SK-N-SH (cell line): ENCODE data around the gene AQP5. TPM values are rescaled to one million over a fixed set of nuclear protein-coding genes. Genes with fewer than 3 reads are reported as not detected.

Experiments used
- CTCF ChIA-PET: fragments of 300-600, 350-600 bp; formaldehyde crosslinking; extraction: SDS; loops from one replicate; lab custom pipeline; 2021; lab: Yijun Ruan, JAX
- POLR2A ChIA-PET: fragments of 350-600 bp; sonication (Branson Sonifier 250); formaldehyde crosslinking; extraction: SDS; loops from one replicate; lab custom pipeline; 2020; ENCODE audit warnings: antibody characterized with exemption, inconsistent platforms; lab: Yijun Ruan, JAX
- DNase-seq: peaks from one replicate; pipeline ENCODE4 v3.0.0; 2012
- H2AFZ ChIP-seq: fragments of 200-600 bp; sonication (generic); 2 replicates; pipeline ENCODE4 v1.8.1; 2016; ENCODE audit warnings: antibody characterized with exemption, mild to moderate bottlenecking, low read depth
- H3F3A ChIP-seq: fragments of 200-600 bp; sonication (generic); replicated peaks from 2 replicates; pipeline ENCODE3; 2016; ENCODE audit warnings: antibody characterized with exemption, mild to moderate bottlenecking; ENCODE audit not compliant: insufficient read depth
- H3K27ac ChIP-seq, 2 experiments: fragments of 200-500 bp in 1 of 2; fragments of 200-600 bp in 1 of 2; sonication (Bioruptor generic) in 1 of 2; sonication (generic), shearing (Covaris generic) in 1 of 2; 2 replicates each; pipeline versions ENCODE4 v1.5.1 to v1.6.1; 2014 to 2016; ENCODE audit warnings: low read depth in 2 of 2, inconsistent platforms in 1 of 2, low read length in 1 of 2, mild to moderate bottlenecking in 1 of 2, mixed read lengths in 1 of 2
- H3K27me3 ChIP-seq: fragments of 200-600 bp; sonication (generic), shearing (Covaris generic); 2 replicates; pipeline ENCODE4 v1.6.1; 2016; ENCODE audit warnings: mixed run types; ENCODE audit not compliant: insufficient read depth
- H3K36me3 ChIP-seq, 2 experiments: fragments of 200-500 bp in 1 of 2; fragments of 200-600 bp in 1 of 2; sonication (Bioruptor generic) in 1 of 2; sonication (generic) in 1 of 2; replicated peaks in 1 of 2; 2 replicates each; pipeline versions ENCODE3 to v1.5.1; 2014 to 2016; ENCODE audit warnings: low read length in 1 of 2, mild to moderate bottlenecking in 1 of 2; ENCODE audit not compliant: insufficient read depth in 2 of 2, control insufficient read depth in 1 of 2
- H3K4me1 ChIP-seq, 2 experiments: fragments of 200-500 bp in 1 of 2; fragments of 200-600 bp in 1 of 2; sonication (Bioruptor generic) in 1 of 2; sonication (generic), shearing (Covaris generic) in 1 of 2; 2 replicates each; pipeline versions ENCODE4 v1.5.1 to v1.6.1; 2014 to 2016; ENCODE audit warnings: low read depth in 1 of 2, low read length in 1 of 2, mixed run types in 1 of 2; ENCODE audit not compliant: insufficient read depth in 2 of 2, control insufficient read depth in 1 of 2
- H3K4me2 ChIP-seq: fragments of 200-600 bp; sonication (generic), shearing (Covaris generic); 2 replicates; pipeline ENCODE4 v1.6.1; 2017; ENCODE audit warnings: mixed run types
- H3K4me3 ChIP-seq, 2 experiments: fragments of 200-500 bp in 1 of 2; fragments of 200-600 bp in 1 of 2; sonication (Bioruptor generic) in 1 of 2; sonication (generic), shearing (Covaris generic) in 1 of 2; 2 replicates each; pipeline versions ENCODE4 v1.5.1 to v1.8.1; 2014 to 2016; ENCODE audit warnings: low read depth in 2 of 2, inconsistent platforms in 1 of 2, low read length in 1 of 2, mild to moderate bottlenecking in 1 of 2, mixed read lengths in 1 of 2, moderate library complexity in 1 of 2
- H3K79me2 ChIP-seq: fragments of 200-600 bp; sonication (generic); 2 replicates; pipeline ENCODE4 v1.8.1; 2017; ENCODE audit warnings: mild to moderate bottlenecking; ENCODE audit not compliant: insufficient read depth
- H3K9ac ChIP-seq: fragments of 200-600 bp; sonication (generic); 2 replicates; pipeline ENCODE4 v1.6.1; 2017; ENCODE audit warnings: mixed run types
- H3K9me2 ChIP-seq: fragments of 200-600 bp; sonication (generic); 2 replicates; pipeline ENCODE4 v1.6.1; 2017; ENCODE audit warnings: mixed run types
- H3K9me3 ChIP-seq: fragments of 200-600 bp; sonication (generic); 2 replicates; pipeline ENCODE4 v1.6.1; 2017; ENCODE audit warnings: mixed run types, mild to moderate bottlenecking, moderate library complexity
- H4K20me1 ChIP-seq: fragments of 200-600 bp; sonication (generic); 2 replicates; pipeline ENCODE4 v1.6.1; 2017; ENCODE audit warnings: mild to moderate bottlenecking, mixed run types; ENCODE audit not compliant: insufficient read depth
- CHD2 ChIP-seq: fragments of 150-350 bp; IDR thresholded peaks from 2 replicates; pipeline ENCODE4 v1.6.1; 2018; ENCODE audit warnings: low read length; ENCODE audit not compliant: partially characterized antibody
- EP300 ChIP-seq, 2 experiments: IDR thresholded peaks; 2 replicates each; pipeline versions ENCODE4 v1.4.0 to v1.6.1; 2012; ENCODE audit warnings: borderline replicate concordance in 1 of 2, low read depth in 1 of 2, low read length in 1 of 2
- EZH2phosphoT487 ChIP-seq: fragments of 200-600 bp; sonication (generic); IDR thresholded peaks from 2 replicates; pipeline ENCODE4 v1.6.1; 2017; ENCODE audit warnings: low read depth, mixed run types, mild to moderate bottlenecking, antibody characterized with exemption, moderate library complexity, borderline replicate concordance
- FOSL2 ChIP-seq: IDR thresholded peaks from 2 replicates; pipeline ENCODE4 v1.4.0; 2012; ENCODE audit warnings: low read depth, mild to moderate bottlenecking, moderate library complexity, borderline replicate concordance
- FOXM1 ChIP-seq: IDR thresholded peaks from 2 replicates; pipeline ENCODE4 v1.4.0; 2012; ENCODE audit warnings: low read depth, mild to moderate bottlenecking
- GATA2 ChIP-seq: sonication (generic); formaldehyde crosslinking; IDR thresholded peaks from 2 replicates; pipeline ENCODE4 v1.5.0; 2020; ENCODE audit warnings: mild to moderate bottlenecking, missing genetic modification reagents
- IRF3 ChIP-seq: fragments of 150-350 bp; IDR thresholded peaks from 2 replicates; pipeline ENCODE4 v1.6.1; 2016; ENCODE audit warnings: mild to moderate bottlenecking, low read depth, low read length
- JUND ChIP-seq: IDR thresholded peaks from 2 replicates; pipeline ENCODE4 v1.4.0; 2012
- MEF2A ChIP-seq: IDR thresholded peaks from 2 replicates; pipeline ENCODE4 v1.4.0; 2012; ENCODE audit warnings: low read depth, borderline replicate concordance
- MXI1 ChIP-seq: IDR thresholded peaks from 2 replicates; pipeline ENCODE4 v1.6.1; 2012; ENCODE audit warnings: mild to moderate bottlenecking, low read depth, low read length, improper control_type of control experiment
- NFIC ChIP-seq: IDR thresholded peaks from 2 replicates; pipeline ENCODE4 v1.4.0; 2012; ENCODE audit warnings: borderline replicate concordance
- POLR2AphosphoS5 ChIP-seq: IDR thresholded peaks from 2 replicates; pipeline ENCODE4 v1.6.1; 2012; ENCODE audit warnings: low read depth, low read length
- RAD21 ChIP-seq: IDR thresholded peaks from 2 replicates; pipeline ENCODE4 v1.6.1; 2012; ENCODE audit warnings: mild to moderate bottlenecking, low read length
- REST ChIP-seq: IDR thresholded peaks from 2 replicates; pipeline ENCODE4 v1.6.1; 2012; ENCODE audit warnings: mild to moderate bottlenecking, low read depth, low read length, moderate library complexity
- RFX5 ChIP-seq: IDR thresholded peaks from 2 replicates; pipeline ENCODE4 v1.6.1; 2012; ENCODE audit warnings: mild to moderate bottlenecking, improper control_type of control experiment, low read length
- TAF1 ChIP-seq: IDR thresholded peaks from 2 replicates; pipeline ENCODE4 v1.6.1; 2012; ENCODE audit warnings: low read depth, mild to moderate bottlenecking, low read length, moderate library complexity, borderline replicate concordance
- USF1 ChIP-seq: IDR thresholded peaks from 2 replicates; pipeline ENCODE4 v1.4.0; 2012; ENCODE audit warnings: low read depth, borderline replicate concordance
- WGBS: methylation state at CpG from one replicate; pipeline ENCODE4 v1.1.6; 2017; ENCODE audit warnings: low lambda C conversion rate; 5-methylcytosine and 5-hydroxymethylcytosine counted together
- polyA plus RNA-seq, 3 experiments: library from polyadenylated mRNA; depleted of rRNA; stranded (reverse); fragments of >200 nt; gene quantifications; 2 replicates each; pipeline ENCODE4 v1.2.3, GENCODE V29; 2012

The AQP5 gene
- polyA plus RNA-seq, 1 of the 3 experiments (the other 2 are of a cell fraction): 0.10 TPM

GRCh38 chr12:49953151-49953550 is 8.5 kb upstream of the AQP5 start:
- ChIA-PET CTCF (interaction anchor here (0.7 to 4.5 kb wide), 5 partner anchors 12 to 176 kb away, joined by 3 to 36 read pairs (median 3); no protein-coding TSS in a partner anchor), POLR2A (no interaction called here)
- Histone ChIP-seq H3K4me3 (no peak overlapping the region), H3K27ac (no peak overlapping the region), H3K79me2 (no peaks in the 10 kb centered on the region), H3K9me3 (no peaks in the 10 kb centered on the region), H3K4me1 (peaks cover 0 to 16% of the 10 kb centered on the region in 2 experiments; a peak in 1 of 4 replicates), H3F3A (no peaks in the 10 kb centered on the region), H4K20me1 (no peaks in the 10 kb centered on the region), H2AFZ (no peak overlapping the region), H3K9me2 (no peaks in the 10 kb centered on the region), H3K36me3 (no peaks in the 10 kb centered on the region), H3K9ac (no peak overlapping the region), H3K27me3 (no peaks in the 10 kb centered on the region), H3K4me2 (no peak overlapping the region)
- no peak for DNase-seq
- WGBS: 83% methylated on average over 4 of the region's 4 CpGs
- TF ChIP-seq REST: no peak
- TF ChIP-seq TAF1: no peak
- TF ChIP-seq FOXM1: no peak
- TF ChIP-seq EZH2phosphoT487: no peak
- no peak for TF ChIP-seq EP300 (IDR thresholded peaks at IDR 0.05; ENCODE audit: borderline replicate concordance in 1 of 2, low read depth in 1 of 2, low read length in 1 of 2)
- TF ChIP-seq RAD21: no peak
- no peak for TF ChIP-seq JUND
- no peak for TF ChIP-seq RFX5
- TF ChIP-seq FOSL2: no peak
- TF ChIP-seq NFIC: no peak
- TF ChIP-seq IRF3: no peak
- no peak for TF ChIP-seq GATA2 (CRISPR knock-in tag)
- TF ChIP-seq MEF2A: no peak
- TF ChIP-seq POLR2AphosphoS5: no peak
- no peak for TF ChIP-seq USF1
- no peak for TF ChIP-seq MXI1
- no peak for TF ChIP-seq CHD2
